GM10266 (cell line): Measurements from ENCODE around the gene LRCH1.

ENCODE experiments used
- DNase-seq: peaks from one replicate; pipeline ENCODE4 v3.0.0; 2012; ENCODE audit errors: extremely low spot score
- TF ChIP-seq, protein P1 (sequence below): IDR thresholded peaks from 2 replicates; pipeline ENCODE4 v1.5.1; 2012; ENCODE audit warnings: mild to moderate bottlenecking, low read depth; ENCODE audit not compliant: control insufficient read depth, insufficient read depth; ENCODE audit errors: missing control alignments

Gene LRCH1

DNA sequence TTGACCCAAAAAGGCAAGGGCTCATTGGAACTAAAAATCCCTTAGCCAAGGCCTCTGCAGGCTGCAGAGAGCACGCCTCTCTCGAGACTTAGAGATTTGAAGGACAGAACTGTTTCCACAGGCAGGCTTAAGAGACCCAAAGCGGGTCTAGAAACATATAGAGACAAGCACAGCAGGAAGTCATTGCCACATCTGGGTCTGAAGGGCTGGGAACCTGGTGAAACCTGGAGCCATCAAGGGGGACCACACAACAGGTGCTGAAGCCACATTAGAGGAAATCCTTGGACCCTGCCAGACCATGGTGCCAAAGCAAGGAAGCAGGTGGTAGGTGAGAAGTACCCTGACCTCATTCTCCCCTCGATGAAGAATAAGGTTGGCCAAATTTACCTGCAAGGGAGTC, 33.8 kb upstream of the LRCH1 start:
- TF ChIP-seq, protein P1, sequence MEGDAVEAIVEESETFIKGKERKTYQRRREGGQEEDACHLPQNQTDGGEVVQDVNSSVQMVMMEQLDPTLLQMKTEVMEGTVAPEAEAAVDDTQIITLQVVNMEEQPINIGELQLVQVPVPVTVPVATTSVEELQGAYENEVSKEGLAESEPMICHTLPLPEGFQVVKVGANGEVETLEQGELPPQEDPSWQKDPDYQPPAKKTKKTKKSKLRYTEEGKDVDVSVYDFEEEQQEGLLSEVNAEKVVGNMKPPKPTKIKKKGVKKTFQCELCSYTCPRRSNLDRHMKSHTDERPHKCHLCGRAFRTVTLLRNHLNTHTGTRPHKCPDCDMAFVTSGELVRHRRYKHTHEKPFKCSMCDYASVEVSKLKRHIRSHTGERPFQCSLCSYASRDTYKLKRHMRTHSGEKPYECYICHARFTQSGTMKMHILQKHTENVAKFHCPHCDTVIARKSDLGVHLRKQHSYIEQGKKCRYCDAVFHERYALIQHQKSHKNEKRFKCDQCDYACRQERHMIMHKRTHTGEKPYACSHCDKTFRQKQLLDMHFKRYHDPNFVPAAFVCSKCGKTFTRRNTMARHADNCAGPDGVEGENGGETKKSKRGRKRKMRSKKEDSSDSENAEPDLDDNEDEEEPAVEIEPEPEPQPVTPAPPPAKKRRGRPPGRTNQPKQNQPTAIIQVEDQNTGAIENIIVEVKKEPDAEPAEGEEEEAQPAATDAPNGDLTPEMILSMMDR: no peak
- no peak for DNase-seq

DNA sequence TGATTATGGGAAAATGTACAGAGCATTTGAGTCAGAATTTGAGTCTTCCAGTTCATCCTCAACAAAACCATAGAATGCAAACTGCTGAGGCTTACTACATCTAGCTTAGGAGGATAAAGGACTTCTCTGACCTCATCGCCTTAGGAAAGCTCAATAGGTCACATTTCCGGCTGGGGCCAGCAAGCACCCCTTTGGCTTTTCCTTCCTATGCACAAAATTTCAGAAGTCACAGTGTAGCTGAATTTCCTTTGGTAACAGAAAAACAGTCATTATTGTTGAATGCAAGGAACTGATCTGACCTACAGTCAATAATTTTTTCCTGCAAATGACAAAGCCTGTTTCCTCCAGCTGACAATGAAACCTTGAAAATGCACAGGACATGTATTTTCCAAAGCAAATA, 32.8 kb upstream of the LRCH1 start:
- TF ChIP-seq, protein P1: no peak
- no peak for DNase-seq

DNA sequence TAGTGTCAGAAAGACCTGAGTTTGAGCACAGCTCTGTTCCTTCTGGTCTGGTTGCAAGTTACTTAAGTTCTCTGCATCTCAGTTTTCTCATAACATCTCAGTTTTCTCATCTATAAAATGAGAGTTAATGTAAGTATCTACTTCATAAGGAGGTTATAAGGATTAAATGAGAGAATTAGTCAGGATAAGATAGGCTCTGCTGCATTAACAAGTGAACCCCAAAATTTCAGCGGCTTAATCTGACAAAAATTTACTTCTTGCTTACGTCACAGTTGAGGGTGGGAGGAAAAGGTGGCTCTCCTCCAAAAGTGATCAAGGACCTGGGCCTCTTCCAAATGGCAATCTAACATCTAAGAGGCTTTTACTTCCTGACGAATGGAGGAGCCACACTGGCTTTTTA, 31.5 kb upstream of the LRCH1 start:
- no peak for DNase-seq
- TF ChIP-seq, protein P1: no peak

DNA sequence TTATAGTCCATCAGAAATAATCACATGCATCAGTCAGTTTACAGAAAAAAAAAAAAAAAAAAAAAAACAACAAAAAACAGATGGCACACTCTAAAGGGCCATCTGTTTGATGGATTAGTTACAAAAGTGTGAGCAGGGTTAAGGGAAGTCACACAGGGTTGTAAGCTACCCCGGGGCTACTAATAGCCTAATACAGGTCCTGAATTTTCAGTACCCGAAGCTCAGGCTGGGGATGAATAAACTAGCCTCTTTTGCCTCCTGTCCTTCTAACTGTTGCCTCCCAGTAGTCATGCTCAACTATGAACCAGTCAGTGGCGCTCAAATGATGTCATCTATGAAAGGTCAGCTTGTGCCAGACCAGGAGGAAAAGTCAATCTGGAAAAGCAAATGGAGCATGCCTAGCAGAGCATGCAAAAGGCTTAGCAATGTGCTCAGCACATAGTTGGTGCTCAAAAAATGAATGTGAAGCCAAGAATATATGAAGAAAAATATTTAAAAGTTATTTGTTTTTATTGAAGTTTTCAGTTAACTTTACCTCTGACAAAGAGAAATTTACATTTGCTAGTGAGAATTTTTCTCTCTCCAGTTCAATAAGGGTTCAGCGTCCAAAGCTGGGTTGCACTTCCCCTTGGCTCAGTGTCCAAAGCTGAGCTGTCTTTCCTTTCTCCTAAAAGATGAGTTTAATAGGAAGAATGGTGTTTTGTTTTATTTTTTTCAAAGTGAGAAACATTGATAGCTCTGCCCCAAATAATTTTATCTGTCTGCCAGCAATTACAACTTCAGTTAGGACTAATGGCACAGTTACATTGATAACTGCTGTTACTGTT, 30.8 kb upstream of the LRCH1 start:
- no peak for DNase-seq
- TF ChIP-seq, protein P1: no peak

DNA sequence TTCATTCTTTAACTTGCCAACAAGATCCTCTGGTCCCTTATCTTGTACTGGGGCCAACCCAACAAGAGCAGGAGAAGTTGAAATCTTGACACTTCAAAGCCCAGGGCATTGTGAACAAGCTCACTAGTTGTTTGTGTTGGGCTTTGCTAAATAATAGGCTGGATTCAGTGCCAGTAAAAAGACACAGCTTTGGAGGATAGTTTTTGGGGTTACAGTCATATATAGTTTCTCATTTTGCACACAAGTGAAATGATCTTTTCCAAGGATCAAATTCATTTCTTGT, 30.3 kb upstream of the LRCH1 start:
- TF ChIP-seq, protein P1: no peak
- DNase-seq: no peak

DNA sequence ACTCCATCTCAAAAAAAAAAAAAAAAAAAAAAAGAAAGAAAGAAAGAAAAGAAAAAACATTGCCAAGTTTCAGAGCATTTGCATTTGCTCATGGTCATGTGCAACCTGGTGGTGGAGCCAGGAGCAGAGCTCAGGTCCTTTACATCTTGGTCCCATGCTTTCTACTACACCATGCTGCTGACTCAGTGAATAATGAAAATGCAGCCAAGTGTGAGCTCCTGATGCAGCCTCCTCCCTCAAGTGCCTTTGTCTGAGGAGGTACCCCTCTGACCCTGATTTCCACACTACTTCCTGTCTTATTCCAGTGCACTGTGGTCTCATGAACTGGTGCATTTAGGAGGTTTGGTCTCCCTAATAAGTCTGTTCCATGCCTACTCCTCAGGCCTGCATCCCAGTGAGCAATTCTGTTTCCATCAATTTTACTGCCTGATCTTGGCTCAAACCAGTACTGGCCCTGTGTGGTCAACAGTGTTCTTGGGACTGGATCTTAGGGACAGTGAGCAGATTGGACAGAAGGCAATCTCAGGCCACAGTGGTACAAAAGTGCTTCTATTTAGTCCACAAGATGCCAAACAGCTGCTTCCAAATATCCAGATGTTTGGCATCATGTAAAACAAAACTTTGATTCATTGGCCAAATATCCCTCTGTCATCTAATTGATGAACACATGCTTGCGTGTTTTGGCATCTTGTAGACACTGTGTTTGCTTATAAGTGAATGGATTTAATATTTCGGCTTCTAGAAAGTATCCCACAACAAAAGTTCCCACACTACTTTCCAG, 28.8 kb upstream of the LRCH1 start:
- no peak for DNase-seq

More for the DNA sequence above, 28.8 kb upstream of the LRCH1 start:
- TF ChIP-seq, protein P1: no peak
